H54 (cell line): Measurements from ENCODE around the gene GARS1.

Source experiments
- DNase-seq: peaks from one replicate; pipeline ENCODE4 v3.0.0; 2011; ENCODE audit warnings: low spot score, mixed read lengths; ENCODE audit not compliant: insufficient read length
- FAIRE-seq: peaks from 3 replicates; lab custom pipeline; 2011; peaks lifted over from hg19 to GRCh38; lab: Jason Lieb, UNC
- POLR2A ChIP-seq: IDR thresholded peaks from 2 replicates; pipeline ENCODE4 v1.6.1; 2011; ENCODE audit warnings: low read depth, mild to moderate bottlenecking, low read length

Gene GARS1

GRCh38 chr7:30589111-30589510, 5.6 kb upstream of the GARS1 start:
- TF ChIP-seq POLR2A: no peak
- FAIRE-seq: no peak
- DNase-seq: no peak

DNA sequence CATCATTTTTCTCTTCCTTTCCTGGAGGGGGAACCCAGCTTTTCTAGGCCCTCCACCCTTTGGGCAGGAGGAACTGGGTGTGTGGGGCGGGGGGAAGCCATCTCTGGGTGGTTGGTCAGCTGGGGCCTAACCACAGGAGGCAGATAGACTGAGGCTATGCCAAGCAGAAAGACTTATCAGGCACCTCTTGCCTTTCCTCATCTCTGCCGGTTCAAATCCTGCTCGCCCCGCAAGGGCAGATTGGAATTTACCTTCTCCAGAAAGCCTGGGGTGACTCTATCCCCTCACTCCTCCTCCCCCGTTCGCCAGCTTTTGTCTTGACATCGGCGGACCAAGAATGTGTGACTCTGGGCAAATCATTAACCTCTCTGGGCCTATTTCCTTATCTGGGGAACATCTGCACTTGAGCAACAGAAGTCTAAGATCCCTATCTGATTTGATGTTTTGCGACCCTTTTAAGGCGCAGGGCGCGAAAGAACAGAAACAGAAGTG, 584 bp upstream of the GARS1 start:
- FAIRE-seq (peak; percentile 6), DNase-seq (peak; percentile 60)
- TF ChIP-seq POLR2A: no peak

DNA sequence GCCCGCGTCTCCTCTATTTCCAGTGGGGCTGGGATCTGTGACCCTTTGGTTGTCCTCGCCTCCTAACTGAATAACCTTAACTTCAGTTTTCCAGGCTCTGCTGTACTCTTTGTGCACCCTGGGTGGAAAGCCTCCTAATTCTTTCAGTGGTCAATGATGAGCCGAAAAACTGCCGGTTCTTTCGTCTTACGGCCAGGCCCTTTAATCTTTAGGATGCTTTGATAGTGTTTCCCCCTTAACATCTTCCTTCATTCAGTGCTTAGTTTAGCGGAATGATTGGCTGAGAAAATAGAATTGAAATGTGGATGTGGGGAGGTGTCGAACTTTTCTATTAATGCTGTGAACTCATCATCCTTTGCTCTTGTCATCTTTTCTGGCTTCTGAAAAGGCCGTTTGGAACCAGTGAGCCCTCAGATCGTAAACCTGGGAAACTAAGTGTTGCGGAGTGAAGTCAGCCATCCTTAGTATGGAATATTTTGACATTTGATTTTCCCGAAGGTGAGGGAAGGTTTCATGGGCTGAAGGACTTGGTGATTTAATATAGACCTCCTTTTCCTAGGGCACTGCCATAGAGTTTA, 847 bp downstream of the GARS1 start:
- TF ChIP-seq POLR2A: no peak
- DNase-seq: no peak
- FAIRE-seq: no peak

DNA sequence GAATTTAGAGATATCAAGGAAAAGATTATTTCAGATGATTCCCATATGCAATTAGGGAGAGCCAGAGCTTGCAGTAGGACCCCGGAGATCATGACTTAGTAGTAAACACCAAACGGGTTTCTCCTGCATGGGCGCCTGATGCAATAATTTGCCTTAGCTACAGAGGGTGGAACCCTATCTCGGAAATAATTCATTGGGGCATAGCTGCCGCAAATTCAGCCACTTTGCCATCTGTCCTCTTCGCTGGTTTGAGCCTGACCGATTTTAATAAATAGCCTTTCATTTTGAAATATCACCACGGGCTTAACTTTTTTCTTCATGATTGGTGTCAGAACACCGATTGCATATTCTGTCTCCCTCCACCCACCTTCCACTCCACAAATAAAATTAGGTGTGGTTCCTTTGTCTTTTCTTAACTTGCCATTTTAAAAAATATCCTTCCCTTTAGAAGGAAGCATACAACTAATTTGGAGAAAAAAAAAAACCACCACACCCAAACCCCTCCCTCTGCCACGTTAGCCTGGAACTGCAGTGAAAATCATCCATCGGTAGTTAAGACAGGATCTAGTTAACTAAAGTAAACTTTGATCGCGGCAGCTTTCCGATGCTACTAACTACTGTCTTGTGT, 1.4 kb downstream of the GARS1 start:
- no peak for TF ChIP-seq POLR2A
- DNase-seq (no peak), FAIRE-seq (no peak)

- no peak for FAIRE-seq
- no peak for DNase-seq
These were observed 2.0 kb downstream of the GARS1 start for GRCh38 chr7:30596721-30597120.

DNA sequence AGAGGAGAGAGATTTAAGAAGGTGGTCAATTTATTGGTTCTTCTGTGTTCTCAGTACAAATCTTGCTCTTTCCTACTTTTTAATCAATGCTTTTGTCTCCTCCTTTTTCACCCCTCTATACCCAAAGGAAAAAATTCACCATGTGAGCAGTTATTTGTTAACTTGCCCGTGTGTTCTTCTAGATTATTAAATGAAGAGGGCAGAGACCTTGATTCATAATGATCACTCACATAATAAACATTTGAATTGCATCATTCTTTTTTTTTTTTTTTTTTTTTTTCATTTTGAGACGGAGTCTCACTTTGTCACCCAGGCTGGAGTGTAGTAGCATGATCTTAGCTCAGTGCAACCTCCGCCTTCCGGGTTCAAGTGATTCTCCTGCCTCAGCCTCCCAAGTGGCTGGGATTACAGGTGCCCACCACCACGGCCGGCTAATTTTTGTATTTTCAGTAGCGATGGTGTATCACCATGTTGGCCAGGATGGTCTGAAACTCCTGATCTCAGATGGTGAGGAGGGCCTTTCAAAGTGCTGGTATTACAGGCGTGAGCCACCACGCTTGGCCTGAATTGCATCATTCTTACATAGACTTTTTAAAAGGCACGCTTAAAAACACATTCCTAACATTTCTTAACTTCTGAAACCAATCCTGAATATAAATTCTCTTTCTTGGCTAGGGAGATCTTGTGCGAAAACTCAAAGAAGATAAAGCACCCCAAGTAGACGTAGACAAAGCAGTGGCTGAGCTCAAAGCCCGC, 3.6 kb downstream of the GARS1 start:
- DNase-seq (no peak), FAIRE-seq (no peak)
- TF ChIP-seq POLR2A: no peak

More at GRCh38 chr7:30596721-30597120, 2.0 kb downstream of the GARS1 start:
- no peak for TF ChIP-seq POLR2A

DNA sequence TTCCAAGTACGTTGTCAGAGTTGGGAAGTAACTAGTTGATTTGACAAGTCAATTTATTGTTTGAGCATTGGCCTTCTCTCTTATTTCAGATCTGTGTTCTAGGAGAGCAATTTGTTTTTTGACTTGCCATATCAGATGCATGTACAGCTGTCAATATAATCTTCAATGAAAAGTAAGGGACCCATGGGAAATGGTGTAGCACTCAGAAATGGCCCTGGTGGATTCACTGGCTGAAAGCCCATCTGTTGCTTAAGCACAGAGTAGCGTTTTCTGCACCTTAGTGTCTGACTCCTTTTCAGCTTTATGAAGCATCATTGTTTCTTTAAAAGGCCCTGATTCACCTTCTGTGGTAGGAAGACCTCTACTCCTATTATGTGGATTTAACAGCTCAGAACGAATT, 10.2 kb downstream of the GARS1 start:
- FAIRE-seq (peak; percentile 78), DNase-seq (no peak)
- no peak for TF ChIP-seq POLR2A

- FAIRE-seq (peak; percentile 78), DNase-seq (no peak)
- TF ChIP-seq POLR2A: no peak
These were observed 11.2 kb downstream of the GARS1 start for GRCh38 chr7:30605832-30606231.

DNA sequence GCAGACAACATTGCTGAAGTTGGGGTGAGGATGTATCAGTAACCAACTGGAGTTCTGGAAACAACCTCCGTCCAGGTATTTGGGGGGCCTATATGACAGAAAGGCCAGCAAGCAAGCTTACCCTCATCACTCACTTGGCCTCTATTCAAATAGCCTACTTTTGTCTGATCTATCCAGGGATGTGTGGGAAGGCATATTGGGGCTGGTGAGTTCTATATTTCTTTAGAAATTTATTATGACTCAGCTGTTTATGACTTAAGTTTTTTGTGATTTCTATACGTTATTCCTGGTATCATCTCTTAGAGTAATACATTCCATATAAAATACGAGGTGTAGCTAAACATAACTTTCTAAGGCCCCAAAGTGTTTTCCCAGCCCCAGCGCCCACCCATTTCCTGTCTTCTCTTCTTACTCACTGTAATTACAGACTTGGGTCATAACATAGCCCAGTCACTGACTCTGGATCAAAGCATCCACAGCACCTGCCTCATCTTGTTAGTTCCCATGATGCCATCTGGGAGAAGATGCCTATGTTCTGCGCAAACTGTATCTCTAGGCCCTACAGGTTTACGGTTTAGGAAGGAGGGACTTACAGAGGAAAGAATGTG, 18.1 kb downstream of the GARS1 start:
- DNase-seq (no peak), FAIRE-seq (no peak)
- TF ChIP-seq POLR2A: no peak

GRCh38 chr7:30613366-30614325, 19.0 kb downstream of the GARS1 start:
- TF ChIP-seq POLR2A: no peak
- DNase-seq (no peak), FAIRE-seq (peak; percentile 64)

DNA sequence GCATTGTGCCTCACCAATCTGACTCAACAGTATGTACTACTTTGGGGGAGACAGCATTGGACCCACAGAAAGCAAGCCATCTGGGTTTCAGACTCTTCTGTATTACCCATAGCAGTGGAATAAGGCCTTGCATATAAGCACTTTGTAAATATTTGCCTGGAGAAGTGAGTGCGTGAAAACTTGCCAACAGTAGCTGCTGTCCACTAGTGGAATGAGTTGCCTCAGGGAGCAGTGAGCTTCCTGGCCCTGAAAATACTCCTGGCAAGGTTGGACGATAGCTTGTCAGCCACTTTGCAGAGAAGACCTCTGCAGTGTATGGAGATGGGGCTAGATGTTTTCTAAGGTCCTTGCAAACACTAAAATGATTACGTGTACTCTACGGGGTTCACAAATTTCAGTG, 21.6 kb downstream of the GARS1 start:
- no peak for FAIRE-seq
- no peak for DNase-seq
- TF ChIP-seq POLR2A: no peak

DNA sequence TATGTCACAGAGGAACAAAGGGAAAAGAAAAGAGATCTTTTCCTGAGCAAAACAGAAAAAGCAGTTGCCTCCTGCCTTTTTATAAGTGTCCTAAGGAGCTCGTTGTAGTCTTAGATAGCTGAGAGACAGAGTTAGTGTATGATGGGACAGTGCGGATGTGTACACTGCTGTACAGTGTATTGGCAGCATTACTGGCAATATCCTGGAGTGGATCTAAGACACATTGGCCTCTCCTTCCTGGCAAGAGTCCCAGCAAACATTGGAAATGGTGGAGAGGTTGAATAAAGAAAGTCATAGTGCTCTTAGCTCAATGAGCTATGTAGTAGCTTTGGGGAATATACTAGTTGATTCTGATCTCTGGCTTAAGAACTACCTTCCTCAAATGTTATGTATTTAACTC, 22.7 kb downstream of the GARS1 start:
- FAIRE-seq: no peak

GRCh38 chr7:30618080-30618676, 23.5 kb downstream of the GARS1 start:
- no peak for FAIRE-seq

More for the DNA sequence above, 22.7 kb downstream of the GARS1 start:
- TF ChIP-seq POLR2A: no peak
- DNase-seq: no peak

More at GRCh38 chr7:30618080-30618676, 23.5 kb downstream of the GARS1 start:
- TF ChIP-seq POLR2A: no peak
- no peak for DNase-seq
